Activated gamma-delta T cell treated with Interleukin-2 at 50 U/mL for 16 hours (primary cell): ENCODE measurements around the gene DSG3.

Experiments used
- DNase-seq: peaks from one replicate; pipeline ENCODE4 v3.0.0-alpha.2; 2020

Gene DSG3

DNA sequence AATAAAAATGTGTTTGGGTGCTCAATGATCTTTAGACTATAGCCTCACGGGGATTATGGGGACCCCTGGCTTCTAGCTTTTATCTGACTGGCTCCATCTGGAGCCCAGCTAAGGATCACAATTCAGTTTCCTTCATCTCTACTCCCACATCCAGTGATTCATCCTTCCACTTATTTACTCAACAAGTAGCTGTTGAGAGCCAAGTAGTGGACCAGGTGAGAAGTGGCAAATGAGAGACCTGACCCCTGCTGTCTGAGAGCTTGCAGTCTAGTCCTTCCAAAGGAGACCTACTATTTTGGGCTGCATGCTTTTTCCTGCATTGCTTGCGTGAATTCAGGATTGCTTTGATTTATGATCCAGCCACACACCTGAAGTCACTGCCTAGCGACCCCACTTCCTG, 10.7 kb upstream of the DSG3 start:
- DNase-seq = no peak

DNA sequence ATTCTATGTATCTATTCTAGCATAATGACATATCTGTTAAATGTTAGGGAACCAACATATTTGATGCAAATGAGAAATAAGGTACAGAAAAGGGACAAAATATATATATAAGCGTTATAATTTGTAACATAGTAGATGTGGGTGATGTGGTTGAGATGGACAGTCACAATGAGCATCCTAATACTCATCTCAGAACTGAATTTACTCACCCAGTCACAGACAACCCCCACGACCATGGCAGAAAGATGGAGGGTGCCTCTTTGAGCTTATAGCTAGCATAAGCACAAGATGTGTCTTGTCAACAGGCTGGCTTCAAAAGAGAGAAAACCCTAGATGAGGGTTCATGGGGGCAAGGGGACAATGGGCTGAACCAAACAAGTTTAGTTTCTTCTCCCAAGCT, 9.1 kb upstream of the DSG3 start:
- no peak for DNase-seq

DNA sequence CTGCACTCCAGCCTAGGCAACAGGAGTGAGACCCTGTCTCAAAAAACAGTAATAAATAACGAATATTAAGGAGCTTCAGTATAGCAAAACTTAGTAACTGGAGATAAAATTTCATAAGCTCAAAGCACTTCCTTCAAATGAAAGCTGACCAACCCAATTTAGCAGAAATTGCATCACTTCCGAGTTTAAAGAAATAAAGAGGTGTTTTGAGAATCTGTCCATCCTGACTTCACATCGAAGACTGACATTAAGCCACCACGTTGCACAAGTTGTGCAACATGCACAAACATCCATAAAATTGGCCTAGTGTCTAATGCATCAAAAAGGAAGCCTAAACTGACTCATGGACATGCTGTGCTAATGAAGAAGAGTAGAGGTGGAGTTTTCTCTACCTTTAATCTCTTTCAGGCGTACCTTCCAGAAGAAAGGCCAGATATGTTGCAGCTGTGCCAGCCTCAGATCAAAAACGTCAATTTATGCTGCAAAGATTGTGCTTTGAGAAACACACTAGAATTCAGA, 7.7 kb upstream of the DSG3 start:
- DNase-seq = no peak

DNA sequence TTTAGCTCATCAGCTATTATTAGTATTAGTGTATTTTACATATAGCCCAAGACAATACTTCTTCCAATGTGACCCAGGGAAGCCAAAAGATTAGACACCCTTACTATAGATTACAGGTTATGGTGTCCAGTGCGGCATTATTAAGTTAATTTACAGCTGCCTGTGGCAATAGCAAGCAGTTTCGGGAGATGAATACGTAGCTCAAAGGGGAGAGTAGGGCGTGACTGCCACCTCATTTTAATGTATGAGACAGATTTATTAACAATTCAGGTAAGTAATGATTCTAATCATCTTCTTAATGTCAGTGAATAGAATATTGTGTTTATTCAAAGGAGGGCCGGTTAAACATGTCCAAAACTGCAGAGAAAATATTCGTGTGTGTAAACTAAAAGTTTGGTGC, 6.8 kb upstream of the DSG3 start:
- no peak for DNase-seq

DNA sequence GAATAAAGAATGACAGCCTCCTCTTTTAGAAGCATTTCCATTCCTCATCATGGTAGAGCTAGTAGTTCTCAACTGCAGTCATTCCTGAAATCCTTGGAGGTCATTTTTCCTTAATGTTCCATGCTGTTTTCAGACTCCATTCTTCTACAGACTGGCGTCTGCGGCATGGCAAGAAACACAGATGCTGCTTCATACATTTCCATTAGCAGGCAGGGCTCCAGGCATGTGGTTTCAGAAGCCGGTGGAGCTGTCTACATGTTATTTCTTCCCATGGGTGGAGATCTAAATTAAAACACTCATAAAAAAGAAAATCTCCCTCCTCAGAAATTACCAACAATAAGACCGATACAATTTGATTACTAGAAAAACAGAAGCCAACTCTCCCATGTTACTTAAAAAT, 6.0 kb upstream of the DSG3 start:
- no peak for DNase-seq

DNA sequence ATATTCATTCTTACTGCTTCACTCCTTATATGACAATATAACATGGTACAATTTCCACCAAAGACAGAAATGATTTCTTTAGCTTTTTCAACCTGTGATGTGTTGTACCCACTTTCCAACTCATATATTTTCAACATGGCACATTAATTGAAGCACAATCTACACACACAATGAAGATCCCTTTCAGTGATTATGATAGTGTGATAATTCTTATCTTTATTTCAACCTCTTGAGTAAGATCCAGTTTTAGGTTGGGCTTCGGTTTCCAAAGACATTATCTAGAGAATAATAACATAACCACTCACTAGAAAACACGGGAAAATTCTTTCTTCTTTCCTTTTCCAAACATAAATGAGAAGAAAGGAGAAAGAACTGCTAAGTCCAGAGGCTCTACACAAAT, 3.4 kb upstream of the DSG3 start:
- DNase-seq = no peak

DNA sequence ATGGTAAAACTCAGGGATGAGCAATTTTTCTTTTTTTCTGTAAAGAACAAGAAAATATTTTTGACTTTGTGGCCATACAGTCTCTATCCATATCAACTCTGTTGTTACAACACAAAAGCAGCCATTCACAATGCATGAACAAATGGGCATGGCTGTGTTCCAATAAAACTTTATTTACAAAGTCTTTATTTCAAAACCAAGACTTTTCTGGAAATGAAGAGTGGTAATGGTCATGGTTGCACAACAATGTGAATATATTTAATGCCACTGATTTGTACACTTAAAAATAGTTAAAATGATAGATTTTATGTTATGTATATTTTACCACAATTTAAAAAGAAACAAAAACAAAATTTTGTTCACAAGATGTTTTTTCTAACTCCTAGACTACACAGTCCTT, 1.6 kb upstream of the DSG3 start:
- DNase-seq = no peak

DNA sequence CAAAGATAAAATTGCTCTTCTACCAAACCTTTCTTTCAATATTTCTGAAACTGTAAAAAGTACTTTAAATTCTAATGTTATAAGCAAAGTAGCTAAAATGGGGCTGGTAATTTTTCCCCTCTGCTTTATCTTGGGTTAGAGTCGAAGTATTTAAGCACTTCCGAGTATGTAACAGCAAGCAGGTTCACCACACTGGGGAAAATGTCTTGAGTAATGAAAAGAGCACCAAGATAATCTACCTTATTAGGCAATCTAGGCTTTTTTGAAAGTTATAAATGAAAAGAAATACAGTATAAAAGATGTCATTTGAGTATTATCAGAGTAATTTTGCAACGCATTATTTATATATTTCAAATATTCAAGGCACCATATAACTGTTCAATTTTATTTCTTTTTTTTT, 687 bp upstream of the DSG3 start:
- DNase-seq = no peak

DNA sequence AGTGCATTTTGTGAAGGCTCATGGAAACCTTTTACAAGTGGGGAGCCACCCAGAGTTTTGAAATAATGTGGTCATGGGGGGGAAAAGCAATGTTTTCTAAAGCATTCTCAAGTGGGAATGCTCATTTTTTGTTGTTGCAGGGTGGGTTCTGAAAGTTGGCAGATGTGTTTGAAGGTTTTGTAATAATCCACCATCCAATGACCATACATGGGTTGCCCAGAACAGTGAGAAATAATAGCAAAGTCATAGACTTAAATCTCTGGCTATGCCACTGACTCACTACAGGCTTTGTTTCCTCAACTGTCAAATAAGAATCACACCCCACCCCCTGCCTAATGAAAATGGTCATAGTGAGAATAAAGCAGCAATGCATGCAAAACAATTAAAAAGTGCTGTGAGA, 2.9 kb downstream of the DSG3 start:
- DNase-seq = no peak

DNA sequence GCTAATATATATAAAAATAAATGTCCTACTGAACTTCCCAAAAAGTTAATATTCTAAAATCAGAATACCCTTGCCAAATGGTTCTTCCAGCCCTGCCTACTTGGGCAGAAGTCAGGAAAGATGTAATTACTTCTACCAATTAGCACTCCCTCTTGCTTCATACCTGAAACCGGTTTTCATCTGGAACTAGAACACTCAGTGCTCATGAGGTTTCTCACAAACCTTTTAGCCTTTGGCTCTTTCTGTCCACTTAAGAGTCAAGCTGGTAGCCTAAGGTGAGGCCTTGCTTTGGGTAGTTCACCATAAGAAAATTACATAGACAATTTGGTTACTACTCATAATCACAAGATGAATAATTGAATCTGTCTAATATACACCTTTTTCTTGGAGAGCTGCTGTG, 4.1 kb downstream of the DSG3 start:
- no peak for DNase-seq

DNA sequence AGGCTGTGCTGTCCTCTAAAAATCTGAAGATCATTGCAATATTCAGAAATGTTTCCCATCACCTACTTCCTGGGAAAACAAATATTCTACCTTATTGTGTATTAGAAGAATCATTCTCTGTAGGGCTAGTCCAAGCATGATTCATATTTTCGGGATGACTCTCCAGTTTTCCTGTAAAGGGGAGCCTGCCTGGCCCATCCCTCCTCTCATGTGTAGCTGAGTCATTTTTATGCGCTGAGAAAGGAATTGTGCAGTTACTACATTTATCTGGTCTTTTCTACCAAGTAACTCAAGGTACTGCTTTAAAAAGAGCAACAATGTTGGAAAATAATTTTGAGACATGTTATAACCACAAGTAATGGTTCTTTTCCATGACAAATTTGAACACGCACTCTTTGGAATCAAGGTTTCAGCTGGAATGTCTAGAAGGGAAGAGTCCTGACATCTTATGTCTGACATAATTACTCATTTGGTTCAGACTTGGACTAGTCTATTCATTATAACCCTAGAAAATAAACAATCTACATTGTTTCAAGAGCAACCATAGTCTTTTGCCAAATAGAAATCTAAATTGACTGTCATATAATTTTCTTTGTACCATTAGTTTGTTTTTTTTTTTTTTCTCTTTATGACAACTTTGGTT, 6.6 kb downstream of the DSG3 start:
- no peak for DNase-seq

DNA sequence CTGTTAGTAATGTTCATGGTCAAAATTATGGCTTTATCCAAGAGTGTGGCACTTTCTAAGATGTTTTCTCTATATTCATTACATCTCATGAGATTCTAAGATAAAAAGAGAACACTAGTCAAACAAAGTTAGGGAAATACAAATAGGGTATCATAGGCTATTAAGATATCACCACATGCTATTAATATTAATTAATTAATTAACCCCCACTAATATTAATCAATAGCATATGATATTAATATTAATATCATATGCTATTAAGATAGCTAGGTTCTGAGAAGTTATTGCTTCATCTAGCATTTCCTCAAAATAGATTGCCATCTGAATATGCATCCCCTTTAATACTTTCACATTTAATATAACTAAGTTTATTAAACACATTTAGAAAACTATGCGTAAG, 22.1 kb downstream of the DSG3 start:
- DNase-seq = no peak

DNA sequence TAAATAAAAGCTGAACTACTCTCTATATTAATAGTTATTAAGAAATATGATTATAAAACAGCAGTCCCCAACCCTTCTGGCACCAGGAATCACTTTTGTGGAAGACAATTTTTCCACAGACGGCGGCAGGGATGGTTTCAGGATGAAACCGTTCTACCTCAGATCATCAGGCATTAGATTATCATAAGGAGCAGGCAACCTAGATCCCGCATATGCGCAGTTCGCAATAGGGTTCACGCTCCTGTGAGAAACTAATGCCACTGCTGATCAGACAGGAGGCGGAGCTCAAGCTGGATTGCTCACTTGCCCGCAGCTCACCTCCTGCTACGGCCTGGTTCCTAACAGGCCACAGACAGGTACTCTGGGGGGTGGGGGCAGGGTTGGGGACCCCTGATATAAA, 31.1 kb downstream of the DSG3 start:
- DNase-seq = no peak

DNA sequence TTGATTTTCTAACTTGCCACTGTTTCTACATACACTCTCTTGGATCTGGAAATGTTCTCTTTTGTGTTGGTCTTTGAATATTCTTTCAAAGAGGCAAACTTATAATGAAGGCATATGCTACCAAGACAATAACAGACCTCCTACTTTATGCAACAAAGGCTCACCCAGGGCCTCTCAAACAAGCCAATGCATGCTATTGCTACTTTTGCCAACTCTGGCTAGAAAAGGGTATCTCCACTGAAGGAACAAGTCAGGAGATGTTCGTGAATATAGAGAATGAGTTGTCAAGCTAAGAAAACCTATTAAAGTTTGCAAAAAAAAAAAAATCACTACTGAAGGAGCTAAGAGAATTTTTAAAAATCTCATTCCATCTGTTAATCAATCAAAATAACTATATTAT, 34.5 kb downstream of the DSG3 start:
- no peak for DNase-seq

DNA sequence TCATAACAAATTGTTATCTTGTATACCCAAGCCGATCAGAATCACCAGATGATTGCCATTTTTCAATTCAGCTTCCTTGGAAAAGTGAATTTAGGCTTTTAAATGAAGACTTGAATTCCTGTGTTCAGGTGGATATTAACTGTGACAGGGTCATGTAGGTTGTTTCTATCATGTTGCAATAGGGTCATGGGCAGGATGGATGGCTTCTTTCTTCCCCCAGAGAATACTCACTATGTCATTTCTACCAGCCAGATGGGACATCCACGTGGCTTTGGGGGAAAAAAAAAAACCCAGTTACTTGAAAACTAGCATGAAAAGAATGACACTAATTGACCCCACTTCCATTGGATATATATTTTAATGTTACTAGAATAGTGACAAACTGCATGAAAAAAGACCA, 35.9 kb downstream of the DSG3 start:
- no peak for DNase-seq

DNA sequence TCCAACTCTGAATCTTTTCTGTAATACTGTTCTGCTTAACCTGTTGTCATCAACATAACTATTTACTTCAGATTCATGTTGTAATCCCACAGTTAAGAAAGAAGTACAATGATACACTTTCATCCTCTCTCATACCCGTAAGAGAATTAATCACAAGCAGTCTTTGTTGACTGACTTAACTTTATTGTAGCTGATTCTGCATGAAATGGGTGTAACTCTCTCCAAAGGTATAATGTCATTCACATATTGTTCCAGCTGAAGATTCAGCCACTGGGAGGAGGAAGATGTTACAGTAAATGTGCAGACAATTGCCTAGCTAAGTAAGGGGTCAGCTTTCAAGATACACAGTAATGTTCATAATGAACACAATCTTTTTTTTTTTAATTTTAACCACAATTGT, 36.9 kb downstream of the DSG3 start:
- no peak for DNase-seq

DNA sequence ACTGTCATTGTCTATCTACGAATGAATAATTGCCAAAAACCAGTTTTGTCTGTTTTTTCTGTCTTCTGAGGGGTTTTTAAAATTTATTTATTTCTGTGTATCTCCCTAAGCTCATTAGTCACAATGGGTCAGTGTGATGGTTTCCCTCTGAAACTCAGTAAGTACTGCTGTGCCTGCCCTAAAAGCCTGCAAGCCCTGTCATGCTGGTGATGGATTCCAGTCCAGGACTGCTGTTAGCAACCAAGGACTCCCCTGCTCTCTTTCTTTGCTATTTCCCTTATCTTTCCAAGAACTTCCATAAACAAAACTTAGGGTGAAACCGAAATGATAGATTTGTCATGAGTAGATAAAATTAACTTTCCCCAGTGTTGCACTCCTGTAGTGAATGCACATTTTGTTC, 38.6 kb downstream of the DSG3 start:
- DNase-seq = no peak

DNA sequence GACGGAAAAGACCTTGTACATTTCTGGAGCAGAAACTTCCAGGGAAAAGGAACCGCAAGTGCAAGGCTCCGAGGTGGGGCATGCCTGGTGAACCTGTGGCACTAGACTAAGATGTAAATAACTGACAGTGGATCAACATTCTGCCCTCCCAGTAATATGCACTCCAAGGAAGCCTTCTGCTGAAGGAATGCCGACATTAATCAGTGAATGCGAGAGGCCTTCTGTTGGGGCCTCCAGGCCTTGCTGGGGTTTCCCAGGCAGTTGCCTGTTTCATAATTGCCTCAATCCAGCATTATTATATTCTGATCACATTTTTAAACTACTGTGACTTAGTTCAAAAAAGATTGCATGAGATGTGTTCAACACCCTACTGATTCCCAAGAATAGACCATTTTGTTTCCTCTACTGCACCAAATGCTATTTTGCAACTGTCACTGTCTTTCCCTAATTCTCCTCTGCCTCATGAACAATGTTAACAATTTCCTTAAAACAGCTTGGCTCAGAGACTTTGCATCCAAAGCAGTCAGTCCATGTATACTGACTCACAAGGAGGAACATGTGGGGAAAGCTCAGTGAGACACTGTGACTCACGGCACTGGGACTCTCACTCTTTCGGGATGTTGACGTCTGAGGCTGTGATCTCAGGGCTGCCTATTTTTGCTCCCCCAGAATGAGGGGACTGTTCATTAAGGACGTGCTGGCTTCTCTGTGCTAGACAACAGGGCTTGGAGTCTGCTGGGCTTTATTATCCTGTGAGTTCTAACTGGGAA, 39.9 kb downstream of the DSG3 start:
- DNase-seq = no peak

DNA sequence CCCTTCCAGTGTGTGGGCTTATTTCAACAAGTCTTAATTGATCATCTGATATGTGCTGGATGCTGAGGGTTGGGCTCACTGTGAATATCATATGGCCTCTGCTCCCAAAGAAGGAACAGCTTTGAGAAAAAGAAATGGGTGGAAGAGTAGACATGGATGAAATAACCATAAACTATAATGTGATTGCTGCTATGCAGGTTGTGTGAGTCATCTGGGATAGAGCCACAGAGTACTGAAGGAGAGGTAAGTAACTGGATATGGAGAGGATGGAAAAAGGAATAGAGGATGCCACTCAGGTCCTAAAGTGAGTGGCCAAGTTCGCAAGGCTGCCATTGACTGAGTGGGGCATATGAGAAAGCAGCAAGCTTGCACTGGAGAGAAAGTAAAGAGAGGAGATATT, 41.8 kb downstream of the DSG3 start:
- no peak for DNase-seq

DNA sequence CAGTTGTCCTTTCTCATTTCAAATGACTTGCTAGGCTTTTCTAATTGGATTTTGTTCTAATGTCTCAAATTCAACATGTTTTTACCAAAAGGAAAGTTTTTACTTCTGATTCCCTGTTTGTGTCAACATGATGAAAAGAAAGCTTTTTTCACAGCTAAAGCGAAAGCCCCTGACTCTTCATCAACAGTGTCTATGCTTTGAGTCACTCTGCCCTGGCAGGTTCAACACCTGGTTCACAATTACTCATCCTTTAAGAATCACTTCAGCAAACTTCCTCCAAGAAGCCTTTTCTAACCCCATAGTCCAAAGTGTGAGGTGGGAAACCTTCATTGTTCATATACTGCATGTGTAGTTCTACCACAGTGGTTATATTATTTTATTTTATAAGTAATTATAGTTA, 42.8 kb downstream of the DSG3 start:
- no peak for DNase-seq

DNA sequence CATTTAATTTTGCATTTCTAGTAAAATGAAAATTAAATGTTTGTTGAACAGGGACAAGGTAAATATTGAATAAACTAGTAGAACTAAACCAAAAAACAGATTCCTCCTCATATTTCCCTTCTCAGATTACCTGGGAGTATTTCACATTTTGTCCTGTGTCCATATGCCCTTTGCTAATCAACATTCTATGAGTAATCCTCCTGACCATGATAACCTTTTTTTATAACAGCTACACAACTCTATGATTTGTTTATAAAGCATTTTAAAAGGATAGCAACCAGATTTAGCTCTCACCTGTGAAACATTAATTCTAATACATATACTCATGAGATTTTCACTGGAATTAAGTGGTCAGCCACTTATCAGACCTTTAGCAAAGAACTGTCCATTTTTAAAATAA, 43.3 kb downstream of the DSG3 start:
- no peak for DNase-seq

DNA sequence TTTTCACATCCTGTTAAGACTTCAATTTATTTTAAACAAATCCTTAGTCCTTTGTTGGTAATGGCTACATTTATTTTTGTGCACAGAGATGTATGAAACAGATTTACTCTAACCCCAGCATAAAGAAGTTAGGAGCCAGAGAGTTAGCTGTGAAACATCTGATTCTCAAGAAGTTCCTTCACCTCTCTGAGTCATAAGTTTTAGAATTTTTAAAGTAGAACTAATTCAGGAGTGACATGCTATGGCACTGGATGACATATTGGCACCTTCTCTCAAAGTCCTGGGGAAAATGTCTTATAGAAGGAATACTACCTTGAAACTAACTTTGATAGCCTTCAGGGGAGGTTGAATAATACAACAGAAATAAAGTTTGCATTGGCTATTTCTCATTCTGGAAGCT, 44.0 kb downstream of the DSG3 start:
- DNase-seq = no peak

DNA sequence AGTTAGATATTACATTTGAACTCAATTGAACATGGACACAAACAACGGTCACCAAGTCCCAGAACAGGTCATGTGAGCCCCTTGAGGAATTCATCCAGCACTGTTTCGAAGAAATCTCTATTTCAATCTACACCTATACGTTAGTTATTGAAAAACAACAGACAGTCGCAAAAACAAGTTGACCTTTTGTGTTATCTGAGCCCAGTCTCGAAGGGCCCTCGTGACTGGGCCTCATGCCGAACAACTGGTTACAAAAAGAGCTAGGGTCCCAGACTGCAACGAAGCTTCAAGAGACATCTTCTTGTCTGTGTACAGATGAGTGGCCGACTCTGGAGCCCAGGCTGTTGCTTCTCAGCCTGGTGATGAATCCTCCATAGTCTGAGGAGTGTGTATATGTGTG, 45.1 kb downstream of the DSG3 start:
- DNase-seq = no peak

DNA sequence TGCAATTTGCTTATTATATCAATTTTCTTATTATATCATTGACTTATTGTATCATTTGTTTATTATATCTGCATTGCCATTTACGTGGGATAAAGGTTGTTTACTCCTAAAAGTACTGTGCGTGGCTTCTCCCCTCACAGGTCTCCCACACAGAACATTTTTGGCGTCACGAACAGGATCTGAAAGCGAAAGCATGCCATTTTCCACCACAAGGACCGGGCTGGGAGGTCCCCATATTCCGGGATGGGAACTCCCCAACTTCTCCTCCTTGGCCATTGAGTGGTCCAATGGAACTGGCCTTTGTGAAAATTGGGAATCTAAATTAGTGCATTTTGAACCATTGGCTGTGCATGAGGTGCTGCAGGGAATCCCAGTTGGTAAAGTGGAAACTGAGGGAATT, 45.6 kb downstream of the DSG3 start:
- DNase-seq = no peak

DNA sequence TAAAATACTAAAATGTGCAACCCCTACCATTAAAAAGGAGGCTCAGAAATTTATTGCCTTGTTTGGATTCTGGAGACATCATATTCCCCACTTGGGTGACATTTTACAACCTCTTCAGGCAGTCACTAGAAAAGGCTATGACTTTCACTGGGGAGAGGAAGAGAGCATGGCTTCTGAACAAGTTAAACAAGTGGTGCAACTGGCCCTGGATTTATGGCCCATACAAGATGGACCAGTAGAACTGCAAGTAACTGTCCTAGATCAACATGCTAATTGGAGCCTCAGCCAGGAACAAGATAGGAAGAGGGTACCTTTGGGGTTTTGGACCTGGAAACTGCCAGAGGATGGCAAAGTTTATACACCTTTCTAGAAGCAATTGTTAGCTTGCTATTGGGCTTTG, 46.4 kb downstream of the DSG3 start:
- no peak for DNase-seq
